Upper lobe of right lung (tissue), 1 donor: ENCODE data around the gene MBTPS2. TPM values are rescaled to one million over a fixed set of nuclear protein-coding genes. Genes with fewer than 3 reads are reported as not detected.

Experiments
- ATAC-seq: fragments of 200-7000 bp; cut with Tn5 transposase; one replicate; pipeline ENCODE4 v1.9.1; 2020; ENCODE audit warnings: mild to moderate bottlenecking, moderate library complexity
- DNase-seq: peaks from one replicate; pipeline ENCODE4 v3.0.0-alpha.2; 2020
- H3K27ac ChIP-seq: fragments of 200-600 bp; one replicate; pipeline ENCODE4 v1.8.0; 2022
- H3K27me3 ChIP-seq: fragments of 200-600 bp; one replicate; pipeline ENCODE4 v1.8.0; 2022; ENCODE audit warnings: mild to moderate bottlenecking
- H3K36me3 ChIP-seq: fragments of 200-600 bp; one replicate; pipeline ENCODE4 v1.8.0; 2022
- H3K4me1 ChIP-seq: fragments of 200-600 bp; one replicate; pipeline ENCODE4 v1.8.0; 2022
- H3K4me3 ChIP-seq: fragments of 200-600 bp; one replicate; pipeline ENCODE4 v1.8.0; 2022; ENCODE audit warnings: mild to moderate bottlenecking
- H3K9me3 ChIP-seq: fragments of 200-600 bp; one replicate; pipeline ENCODE4 v1.8.0; 2022
- intact Hi-C: fragments of 100-400 bp; cut with DNase I; formaldehyde crosslinking; loops from one replicate; pipeline ENCODE4 v1.11.0; 2022
- total RNA-seq: library from RNA; stranded (reverse); fragmentation: NEBNext Ultra II Directional; extraction: Animal tissue kit (Norgen Biotek cat#: 25700); gene quantifications from one replicate; pipeline ENCODE4 v1.2.1, GENCODE V29; 2021
- TF ChIP-seq, protein P1 (sequence below): fragments of 200-600 bp; IDR thresholded peaks from one replicate; pipeline ENCODE4 v1.8.0; 2022; ENCODE audit warnings: antibody characterized with exemption
- donor health status: DM: no; HTN: yes; CAD: no; lungs with severe emphysema.

The MBTPS2 gene
- total RNA-seq, 1 donor from 2014 or later: 12.6 TPM

DNA sequence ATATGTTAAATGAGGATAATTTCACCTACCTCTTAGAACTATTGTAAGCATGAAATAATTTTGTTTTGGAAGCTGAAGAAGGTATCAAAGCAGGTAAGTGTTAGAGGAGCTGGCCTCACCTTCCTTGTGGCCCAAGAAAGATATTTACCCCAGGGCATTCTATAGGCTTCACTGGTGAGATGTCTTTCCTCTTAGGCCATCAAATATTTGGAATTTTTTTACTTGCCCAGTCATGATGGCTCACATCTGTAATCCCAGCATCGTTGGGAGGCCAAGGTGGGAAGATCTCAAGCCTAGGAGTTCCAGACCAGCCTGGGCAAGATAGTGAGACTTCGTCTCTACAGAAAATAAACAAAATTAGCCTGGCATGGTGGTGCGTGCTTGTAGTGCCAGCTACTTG, 95.0 kb downstream of the MBTPS2 start:
- Histone ChIP-seq H3K27me3 (no peaks in the 10 kb centered on the region), H3K4me1 (no peaks in the 10 kb centered on the region), H3K36me3 (no peaks in the 10 kb centered on the region), H3K4me3 (no peak overlapping the region), H3K27ac (no peak overlapping the region), H3K9me3 (no peaks in the 10 kb centered on the region)
- ATAC-seq: no peak
- DNase-seq: no peak
- intact Hi-C loops: no loop called here
- TF ChIP-seq, protein P1, sequence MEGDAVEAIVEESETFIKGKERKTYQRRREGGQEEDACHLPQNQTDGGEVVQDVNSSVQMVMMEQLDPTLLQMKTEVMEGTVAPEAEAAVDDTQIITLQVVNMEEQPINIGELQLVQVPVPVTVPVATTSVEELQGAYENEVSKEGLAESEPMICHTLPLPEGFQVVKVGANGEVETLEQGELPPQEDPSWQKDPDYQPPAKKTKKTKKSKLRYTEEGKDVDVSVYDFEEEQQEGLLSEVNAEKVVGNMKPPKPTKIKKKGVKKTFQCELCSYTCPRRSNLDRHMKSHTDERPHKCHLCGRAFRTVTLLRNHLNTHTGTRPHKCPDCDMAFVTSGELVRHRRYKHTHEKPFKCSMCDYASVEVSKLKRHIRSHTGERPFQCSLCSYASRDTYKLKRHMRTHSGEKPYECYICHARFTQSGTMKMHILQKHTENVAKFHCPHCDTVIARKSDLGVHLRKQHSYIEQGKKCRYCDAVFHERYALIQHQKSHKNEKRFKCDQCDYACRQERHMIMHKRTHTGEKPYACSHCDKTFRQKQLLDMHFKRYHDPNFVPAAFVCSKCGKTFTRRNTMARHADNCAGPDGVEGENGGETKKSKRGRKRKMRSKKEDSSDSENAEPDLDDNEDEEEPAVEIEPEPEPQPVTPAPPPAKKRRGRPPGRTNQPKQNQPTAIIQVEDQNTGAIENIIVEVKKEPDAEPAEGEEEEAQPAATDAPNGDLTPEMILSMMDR: no peak

Other genes starting within 250 kb of the MBTPS2 start
- not detected for gene KLHL34, start 181.3 kb upstream of the MBTPS2 start, total RNA-seq
- gene SMPX, start 81.5 kb upstream of the MBTPS2 start, total RNA-seq: not detected
- gene YY2, start 16.4 kb downstream of the MBTPS2 start, total RNA-seq: 1.5 TPM
- gene SMS, start 101.1 kb downstream of the MBTPS2 start, total RNA-seq: 53.4 TPM
- gene PHEX, start 192.7 kb downstream of the MBTPS2 start, total RNA-seq: 0.93 TPM